AG09319 (cell line): ENCODE measurements around the gene AASDHPPT.

Experiments used
- DNase-seq: peaks from one replicate; pipeline ENCODE4 v3.0.0-alpha.2; 2010; ENCODE audit warnings: low read depth; ENCODE audit errors: extremely low read depth
- CTCF ChIP-seq: IDR thresholded peaks from 2 replicates; pipeline ENCODE4 v1.5.1; 2011; ENCODE audit warnings: low read depth, mild to moderate bottlenecking, inconsistent platforms, low read length, moderate library complexity

AASDHPPT gene

GRCh38 chr11:106101819-106102218 is 24.4 kb downstream of the AASDHPPT start:
- TF ChIP-seq CTCF = no peak
- no peak for DNase-seq

- TF ChIP-seq CTCF = no peak
- no peak for DNase-seq
Observed at GRCh38 chr11:106105986-106106385, 28.5 kb downstream of the AASDHPPT start.

- DNase-seq = no peak
- TF ChIP-seq CTCF = no peak
Observed at GRCh38 chr11:106121570-106122320, 44.3 kb downstream of the AASDHPPT start.

- no peak for DNase-seq
- TF ChIP-seq CTCF = no peak
Observed at GRCh38 chr11:106127604-106128003, 50.1 kb downstream of the AASDHPPT start.

- no peak for DNase-seq
Observed at GRCh38 chr11:106128740-106129139, 51.3 kb downstream of the AASDHPPT start.

GRCh38 chr11:106131998-106132397 is 54.5 kb downstream of the AASDHPPT start:
- no peak for DNase-seq
- TF ChIP-seq CTCF = no peak

More at GRCh38 chr11:106128740-106129139, 51.3 kb downstream of the AASDHPPT start:
- TF ChIP-seq CTCF = no peak

- no peak for DNase-seq
- no peak for TF ChIP-seq CTCF
Observed at GRCh38 chr11:106132582-106133354, 55.3 kb downstream of the AASDHPPT start.
